COR-L47 (cell line): ENCODE results near the gene OR1J1.

Source experiments
- DNase-seq: peaks from one replicate; lab custom pipeline; 2025; lab: John Stamatoyannopoulos, UW

The OR1J1 gene

DNA sequence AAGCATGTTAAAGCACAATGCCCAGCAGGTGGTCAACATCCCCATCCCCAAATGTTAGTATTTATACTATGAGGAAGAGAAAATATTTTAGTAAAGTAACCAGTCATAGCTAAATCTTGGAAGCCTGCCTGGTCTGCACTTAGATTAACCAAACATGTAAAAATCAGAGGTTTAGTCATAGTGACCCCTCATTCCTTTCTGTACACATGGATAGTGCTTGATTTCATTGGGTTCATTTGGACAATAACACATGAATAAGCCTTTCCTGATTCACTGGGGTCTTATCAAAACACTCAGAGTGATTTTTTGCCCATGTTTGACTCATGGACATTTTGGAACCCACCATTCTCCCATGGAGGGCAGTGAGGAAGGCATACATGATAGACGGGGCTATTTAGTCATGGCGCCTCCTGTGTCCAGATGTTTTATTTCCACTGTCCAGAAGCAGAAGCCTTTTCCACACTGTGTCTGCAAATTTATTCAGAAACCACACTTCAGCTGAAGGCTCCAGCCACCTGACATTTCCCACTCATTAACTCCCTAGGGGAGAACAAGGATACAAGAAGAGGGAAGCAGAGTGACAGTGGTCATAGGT is 32.5 kb downstream of the OR1J1 start:
- DNase-seq = no peak

- no peak for DNase-seq
Observed at GRCh38 chr9:122444041-122444733, 33.5 kb downstream of the OR1J1 start.

DNA sequence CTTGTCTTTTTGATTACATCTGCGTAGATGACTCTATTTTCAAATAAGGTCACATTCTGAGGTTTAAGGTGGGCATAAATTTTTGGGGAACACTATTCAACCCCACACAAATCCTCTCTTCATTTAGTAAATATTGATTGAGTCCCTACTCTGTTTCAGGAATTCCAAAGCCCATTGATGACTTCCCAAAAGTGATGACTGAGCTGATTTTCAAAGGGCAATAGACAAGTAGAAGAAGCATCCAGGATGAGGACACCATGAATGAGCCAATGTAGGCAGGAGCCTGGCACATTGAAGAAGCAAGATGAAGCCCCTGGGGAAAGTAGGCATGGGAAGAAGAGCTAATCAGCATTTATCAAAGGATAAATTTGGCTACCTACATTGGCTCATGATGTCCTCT is 35.2 kb downstream of the OR1J1 start:
- no peak for DNase-seq
